GM11168 (cell line): ENCODE results near the gene NOX4.
"Not testable (repeated sequence)": the region's sequence is repeated elsewhere in the genome, so short reads cannot be mapped to it uniquely, and the experiment has no call there.

ENCODE experiments used
- in situ Hi-C: fragments of 300-500 bp; cut with MboI; formaldehyde crosslinking; loops from one replicate; pipeline ENCODE4 v1.12.0; 2022; ENCODE audit warnings: low sequenced_read_pairs; ENCODE audit not compliant: unreplicated experiment

The NOX4 gene

DNA sequence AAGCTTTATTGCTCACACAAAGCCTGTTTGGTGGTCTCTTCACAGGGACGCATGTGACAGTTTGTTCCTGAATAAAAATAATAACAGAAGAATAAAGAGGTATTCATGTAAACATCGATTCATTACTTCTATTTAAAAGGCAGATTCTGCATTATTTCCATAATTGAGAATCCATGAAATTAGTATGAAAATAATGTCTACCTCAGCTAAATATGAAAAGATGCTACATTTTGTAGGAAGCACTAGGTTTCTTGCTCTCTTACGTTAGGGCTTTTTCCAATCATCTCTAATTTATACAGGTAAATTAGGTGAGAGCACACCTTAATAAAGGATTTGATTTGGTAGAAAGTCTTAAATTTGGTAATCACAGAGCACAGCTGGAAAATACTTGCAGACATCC, 103.7 kb downstream of the NOX4 start:
- in situ Hi-C loops, result not testable (repeated sequence)

DNA sequence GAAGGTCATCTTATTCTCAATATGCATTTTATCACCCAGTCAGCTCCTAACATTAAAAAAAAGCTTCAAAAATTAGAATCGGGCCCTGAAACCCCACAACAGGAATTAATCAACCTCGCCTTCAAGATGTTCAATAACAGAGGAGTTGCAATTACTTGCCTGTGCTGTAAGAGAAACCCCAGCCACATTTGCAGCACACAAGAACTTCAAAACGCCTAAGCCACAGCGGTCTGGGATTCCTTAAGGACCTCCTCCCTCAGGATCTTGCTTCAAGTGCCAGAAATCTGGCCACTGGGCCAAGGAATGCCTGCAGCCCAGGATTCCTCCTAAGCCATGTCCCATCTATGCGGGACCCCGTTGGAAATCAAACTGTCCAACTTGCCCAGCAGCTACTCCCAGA, 108.2 kb downstream of the NOX4 start:
- in situ Hi-C loops, result not testable (repeated sequence)

DNA sequence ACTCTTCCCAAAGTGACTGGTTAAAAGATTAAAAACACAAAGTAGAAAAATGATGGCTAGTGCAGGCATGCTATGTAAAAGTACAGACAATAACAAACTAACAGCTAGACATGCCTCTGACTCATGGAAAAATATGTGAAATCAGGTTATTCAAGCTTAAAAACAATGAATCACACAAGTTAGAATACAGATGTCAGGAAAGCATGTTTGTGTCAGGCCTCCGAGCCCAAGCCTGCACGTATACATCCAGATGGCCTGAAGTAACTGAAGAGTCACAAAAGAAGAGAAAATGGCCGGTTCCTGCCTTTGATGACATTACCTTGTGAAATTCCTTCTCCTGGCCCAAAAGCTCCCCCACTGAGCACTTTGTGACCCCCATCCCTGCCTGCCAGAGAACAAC, 110.1 kb downstream of the NOX4 start:
- in situ Hi-C loops, result no loop called here

DNA sequence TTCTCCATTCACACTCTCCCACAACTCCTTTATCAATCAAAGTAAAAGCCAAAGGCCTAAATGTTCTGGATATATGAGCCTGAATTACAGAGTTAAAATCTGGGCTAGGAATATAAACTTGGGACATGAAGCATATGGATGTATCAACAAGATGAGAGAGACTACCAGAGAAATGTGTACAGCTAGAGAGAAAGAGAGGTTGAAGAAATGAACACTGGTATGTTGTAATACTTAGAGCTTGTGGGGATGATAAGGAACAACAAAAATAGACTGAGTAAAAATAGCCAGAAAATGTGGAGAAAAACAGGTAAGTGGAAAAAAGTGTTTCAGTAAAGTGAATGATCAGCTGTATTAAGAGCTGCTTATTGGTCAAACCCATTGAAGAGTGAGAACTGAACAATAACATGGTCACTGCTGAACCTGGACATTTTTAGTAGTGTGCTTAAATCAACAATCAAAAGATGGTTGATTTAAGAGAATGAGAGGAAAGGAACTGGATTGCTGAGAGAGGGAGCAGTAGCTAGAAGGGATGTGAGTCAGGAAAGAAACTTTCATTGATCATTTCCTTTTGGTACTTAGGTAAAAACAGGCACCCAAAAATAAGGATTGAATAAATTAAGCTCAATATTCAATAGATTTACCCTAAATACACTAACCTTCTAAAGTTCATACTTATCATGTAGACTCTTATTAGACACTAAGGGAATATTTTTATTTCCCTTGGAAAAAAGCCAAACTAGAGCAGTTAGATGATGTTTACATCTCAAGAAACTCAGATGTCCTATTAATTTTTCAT, 111.0 kb downstream of the NOX4 start:
- in situ Hi-C loops, result not testable (repeated sequence)

DNA sequence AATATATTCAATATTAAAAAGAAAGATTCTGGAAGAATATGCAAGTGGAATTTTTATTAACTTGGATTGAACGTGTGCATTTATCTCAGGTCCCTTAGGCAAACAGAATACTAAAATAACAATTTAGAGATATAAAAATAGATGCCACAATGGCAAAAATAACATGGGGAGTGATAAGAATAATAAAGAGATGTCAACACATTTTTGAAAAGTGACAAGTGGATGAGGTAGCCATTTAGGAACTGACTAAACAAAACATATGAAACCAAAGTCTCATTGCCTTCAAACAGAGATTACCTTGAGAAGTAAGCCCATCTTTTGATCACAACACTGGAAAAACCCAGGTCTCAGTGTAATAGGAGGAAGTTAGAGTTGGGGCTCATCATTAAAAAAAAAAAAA, 112.2 kb downstream of the NOX4 start:
- in situ Hi-C loops, result not testable (repeated sequence)

DNA sequence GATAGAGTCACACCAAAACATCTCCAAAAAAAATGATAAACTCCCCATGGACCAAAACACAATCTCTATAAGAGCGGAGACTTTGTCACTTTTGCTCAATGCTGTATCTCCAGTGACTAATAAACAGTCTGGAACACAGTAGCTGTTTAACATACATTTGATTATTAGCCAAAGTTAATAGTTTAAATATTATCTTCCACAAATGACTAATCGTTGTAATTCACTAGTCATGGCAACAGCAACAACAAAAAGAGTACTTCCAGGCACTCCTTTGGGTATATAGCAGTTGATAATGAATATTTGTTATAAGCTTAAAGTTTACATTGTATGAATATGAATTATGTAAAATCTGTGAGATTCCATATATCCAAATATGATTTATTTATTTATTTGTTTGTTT, 121.8 kb downstream of the NOX4 start:
- in situ Hi-C loops, result not testable (repeated sequence)

DNA sequence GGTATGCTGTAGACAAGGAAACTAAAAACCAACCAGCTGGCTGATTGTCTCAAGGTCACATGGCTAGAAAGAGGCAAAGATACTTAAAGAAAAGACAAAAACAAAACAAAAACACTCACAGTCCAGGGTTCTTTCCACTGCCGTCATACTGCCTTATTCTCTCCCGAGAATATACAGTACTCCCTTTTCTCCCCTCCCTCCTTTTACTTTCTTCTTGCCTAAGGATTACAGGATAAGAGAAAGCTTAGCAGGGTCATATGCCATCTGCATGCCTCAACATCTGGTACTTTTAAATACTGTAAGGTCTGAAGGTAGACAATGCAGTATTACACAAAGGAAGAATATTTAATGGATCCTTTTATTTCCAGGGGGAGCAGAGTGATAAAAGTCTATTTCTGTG, 126.3 kb downstream of the NOX4 start:
- in situ Hi-C loops, result not testable (repeated sequence)

DNA sequence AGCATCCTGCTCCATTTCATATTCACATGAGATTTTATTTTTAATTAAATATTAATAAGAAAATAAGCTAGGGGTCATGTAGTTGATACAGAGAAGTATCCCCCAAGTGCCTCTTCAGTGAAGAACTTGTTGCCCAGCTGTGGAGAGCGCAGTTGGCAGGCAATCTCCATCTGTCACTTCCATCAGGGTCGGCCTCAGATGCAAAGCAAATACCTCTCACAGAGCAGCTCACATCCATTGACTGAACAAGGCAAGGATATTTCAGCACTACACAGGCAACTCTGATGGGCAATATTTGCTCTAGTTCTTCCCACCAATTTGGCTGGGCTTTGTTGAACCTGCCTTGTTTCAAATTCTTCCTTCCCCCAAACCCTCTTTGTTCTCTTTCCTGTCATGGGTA, 129.4 kb downstream of the NOX4 start:
- in situ Hi-C loops, result no loop called here

DNA sequence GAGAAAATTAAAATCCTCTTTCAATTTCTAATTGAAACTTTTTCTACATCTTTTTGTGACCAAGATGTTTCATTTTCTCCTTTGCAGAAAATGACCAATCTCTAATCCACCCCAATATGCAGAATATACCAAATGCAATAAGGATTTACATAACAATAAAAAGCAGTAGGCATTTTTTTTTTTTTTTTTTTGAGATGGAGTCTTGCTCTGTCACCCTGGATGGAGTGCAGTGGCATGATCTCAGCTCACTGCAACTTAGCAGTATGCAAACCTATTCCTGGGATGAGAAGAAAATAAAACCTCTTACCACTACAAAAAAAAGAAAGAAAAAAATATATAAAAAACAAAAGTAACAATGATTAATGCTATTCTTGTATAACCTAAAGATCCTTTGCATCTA, 132.0 kb downstream of the NOX4 start:
- in situ Hi-C loops, result not testable (repeated sequence)

DNA sequence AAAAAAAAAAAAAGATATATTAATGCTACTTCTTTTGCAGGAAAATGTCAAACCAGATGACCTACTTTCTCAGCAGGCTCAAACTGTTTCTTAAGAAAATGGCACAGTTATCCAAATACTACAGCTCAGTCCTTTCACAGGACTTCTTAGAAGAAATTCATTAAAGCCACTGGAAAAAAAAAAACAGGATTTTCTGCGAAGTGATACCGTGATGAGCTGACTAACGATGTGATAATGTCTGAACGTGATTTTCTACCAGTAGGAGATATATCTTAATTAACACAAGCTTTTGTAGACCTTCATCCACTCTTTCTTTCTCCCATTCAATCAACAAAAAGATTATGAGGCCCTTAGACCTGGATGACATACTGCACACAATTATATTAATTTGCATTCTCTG, 132.4 kb downstream of the NOX4 start:
- in situ Hi-C loops, result no loop called here

DNA sequence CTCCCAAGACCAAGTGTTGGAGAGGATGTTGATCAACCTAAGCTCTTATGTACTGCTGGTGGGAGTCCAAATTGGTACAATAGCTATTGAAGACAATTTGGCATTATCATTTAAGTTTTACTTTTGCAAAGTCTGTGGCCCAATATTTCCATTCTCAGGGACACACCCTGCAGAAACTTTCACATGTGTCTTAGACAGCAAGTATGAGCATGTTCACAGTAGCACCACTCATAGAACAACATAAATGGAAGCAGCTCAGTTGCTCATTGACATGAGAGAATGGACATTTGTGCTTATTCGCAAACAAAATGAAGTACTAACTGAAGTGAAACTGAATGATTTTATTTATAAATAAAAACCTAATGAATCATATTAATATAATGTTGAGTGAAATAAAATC, 135.5 kb downstream of the NOX4 start:
- in situ Hi-C loops, result no loop called here

DNA sequence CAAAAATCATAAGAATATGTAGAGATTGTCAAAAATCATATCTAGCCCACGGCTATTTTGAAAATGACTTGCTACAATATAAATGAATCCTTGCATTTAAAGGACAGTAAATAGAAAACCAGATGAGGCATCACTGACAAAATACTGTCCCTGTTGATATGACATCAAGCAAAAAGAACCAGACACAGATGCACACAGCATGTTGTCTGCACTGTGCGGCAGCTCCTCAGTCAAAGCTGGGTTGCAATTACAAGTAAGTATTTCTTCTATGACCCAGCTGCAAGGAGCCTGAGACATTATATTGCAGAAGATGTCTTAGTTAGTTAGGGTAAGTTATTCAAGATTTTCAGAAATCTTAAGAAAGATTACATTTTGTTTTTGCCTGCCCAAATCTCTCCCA, 136.7 kb downstream of the NOX4 start:
- in situ Hi-C loops, result not testable (repeated sequence)

DNA sequence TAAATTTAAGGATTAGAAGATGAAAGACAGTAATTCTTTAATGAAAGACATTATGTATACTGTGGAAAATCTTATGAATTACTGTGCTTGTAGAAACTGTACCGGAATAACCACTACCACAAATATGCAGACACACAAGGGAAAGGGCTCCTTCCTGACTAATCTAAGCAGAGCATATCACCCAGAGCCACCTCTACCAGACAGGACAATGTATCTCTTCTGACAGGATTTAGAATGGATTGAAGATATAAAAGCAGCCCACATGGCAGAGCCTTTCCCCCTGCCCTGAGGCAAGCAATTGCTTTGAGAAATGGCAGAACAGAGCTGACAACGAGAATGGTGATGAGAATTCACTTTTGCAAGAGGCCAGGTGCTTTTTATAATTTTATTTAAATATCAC, 144.1 kb downstream of the NOX4 start:
- in situ Hi-C loops, result no loop called here

DNA sequence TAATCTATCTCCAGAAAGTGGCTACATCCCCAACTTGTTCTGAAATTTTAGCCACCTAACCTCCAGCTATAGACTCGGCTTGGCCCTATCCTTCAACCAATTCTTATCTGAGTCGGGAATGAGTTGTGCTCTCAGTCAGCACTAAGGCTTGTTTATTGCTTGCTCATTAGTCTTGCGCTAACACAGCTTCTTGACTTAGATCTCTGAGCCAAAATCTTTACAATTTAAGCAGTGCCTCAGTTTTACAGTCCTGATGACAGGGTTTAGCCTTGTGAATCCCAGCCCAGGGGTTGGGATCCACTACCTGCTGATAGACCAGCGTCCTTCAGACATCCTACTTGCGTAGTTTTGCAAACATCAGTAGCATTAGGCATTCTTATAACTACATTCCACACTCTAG, 144.6 kb downstream of the NOX4 start:
- in situ Hi-C loops, result no loop called here

DNA sequence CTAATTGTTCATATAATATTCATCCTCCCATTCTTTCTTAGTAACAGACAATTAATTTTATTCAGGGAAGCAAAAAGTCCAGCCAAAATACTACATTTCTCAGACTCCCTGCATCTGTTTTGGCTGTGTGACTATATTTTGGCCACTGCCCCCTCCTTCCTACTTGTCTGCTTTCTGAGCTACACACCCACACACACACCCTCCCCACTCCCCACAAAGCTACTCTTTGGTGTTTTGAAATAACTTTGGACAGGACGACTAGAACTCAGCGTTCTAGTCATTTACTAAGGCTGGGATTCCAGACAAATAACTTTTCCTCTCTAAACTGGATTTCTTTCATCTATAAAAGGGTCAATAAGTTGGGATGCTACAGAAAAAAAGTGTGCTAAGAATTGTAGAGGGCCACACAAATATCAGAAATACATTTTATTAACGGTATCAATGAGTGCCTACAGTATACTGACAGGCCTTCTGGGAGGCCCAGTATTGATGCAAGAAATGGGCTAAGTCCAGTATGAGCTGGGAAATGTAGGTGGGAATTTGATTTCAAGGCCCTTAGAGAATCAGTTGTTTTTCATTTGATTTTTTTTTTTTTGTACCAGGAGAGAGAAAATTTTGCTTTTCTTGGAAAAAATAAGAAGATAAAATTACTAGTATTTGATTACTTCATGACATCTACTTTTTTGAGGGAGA, 148.1 kb downstream of the NOX4 start:
- in situ Hi-C loops, result not testable (repeated sequence)

DNA sequence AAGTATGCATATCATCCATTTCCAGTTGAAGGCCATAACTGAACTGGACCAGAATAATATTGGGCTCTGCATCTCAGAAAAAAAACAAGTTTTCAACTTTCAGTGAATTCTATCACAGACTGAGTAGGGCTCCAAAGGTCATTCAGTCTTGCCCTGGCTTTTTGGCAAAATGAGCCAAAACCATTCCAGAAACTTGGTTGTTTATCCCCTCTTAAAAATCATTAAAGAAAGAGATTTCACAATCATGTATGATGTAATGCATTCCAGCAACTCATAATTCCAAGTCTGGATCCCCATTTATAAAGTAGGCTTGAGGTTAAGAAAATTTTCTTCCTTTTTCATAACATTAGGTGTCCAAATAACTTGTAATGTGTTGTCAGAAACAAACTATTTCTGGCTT, 150.7 kb downstream of the NOX4 start:
- in situ Hi-C loops, result not testable (repeated sequence)

DNA sequence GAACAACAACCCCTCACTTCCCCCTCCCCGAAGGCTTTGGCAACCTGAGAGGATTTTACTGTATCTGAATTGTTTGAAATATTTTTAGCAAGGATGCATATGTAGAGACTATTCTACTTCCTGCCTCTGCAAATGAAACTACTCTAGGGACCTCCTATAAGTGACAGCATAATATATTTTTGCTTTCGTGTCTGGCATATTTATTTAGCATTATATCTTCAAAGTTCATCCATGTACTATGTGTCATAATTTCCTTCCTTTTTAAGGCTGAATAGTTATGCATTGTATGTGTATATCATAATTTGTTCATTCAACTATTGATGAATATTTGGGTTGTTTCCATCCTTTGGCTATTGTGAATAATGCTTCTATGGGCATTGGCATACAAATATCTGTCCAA, 153.1 kb downstream of the NOX4 start:
- in situ Hi-C loops, result not testable (repeated sequence)

DNA sequence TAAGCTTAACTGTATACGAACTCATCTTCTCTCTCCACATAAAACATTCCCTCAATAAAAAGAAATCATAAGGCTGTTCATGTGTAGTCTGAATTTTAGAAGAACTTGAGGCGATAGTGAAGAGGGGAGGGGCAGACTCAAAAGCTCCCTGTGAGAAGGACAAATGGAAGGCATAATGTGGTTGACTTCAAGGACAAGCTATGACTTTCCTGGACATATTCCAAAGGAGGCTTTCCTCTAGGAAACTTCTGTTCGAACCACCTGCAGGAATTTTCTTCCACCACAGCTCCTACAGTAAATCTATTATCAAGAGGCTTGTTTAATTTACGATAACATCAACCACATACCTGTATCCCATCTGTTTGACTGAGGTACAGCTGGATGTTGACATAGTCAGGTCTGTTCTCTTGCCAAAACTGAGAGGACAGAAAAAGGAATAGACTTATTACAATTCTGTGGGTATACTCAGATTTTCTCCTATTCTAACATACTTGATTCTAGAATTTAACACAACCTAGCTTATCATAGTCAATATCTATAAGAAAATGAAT, 154.0 kb downstream of the NOX4 start:
- in situ Hi-C loops, result not testable (repeated sequence)

DNA sequence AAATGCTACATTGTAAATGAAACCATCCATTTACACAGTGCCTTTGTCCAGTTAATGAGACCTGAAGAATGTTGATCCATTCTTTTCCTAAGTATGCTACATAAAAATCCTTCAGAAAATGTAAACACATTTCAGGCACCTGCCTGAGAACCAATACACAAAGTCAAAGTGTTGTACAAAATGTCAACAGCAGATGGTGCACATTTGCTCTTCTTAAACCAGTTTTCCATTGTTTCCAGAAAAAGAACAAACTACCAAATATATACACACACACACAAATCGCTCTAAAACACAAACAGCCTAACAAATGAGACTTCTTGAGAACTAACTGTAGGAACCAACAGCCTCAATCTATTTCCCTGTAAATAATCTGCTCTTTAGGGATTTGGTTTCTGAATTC, 157.5 kb downstream of the NOX4 start:
- in situ Hi-C loops, result not testable (repeated sequence)

DNA sequence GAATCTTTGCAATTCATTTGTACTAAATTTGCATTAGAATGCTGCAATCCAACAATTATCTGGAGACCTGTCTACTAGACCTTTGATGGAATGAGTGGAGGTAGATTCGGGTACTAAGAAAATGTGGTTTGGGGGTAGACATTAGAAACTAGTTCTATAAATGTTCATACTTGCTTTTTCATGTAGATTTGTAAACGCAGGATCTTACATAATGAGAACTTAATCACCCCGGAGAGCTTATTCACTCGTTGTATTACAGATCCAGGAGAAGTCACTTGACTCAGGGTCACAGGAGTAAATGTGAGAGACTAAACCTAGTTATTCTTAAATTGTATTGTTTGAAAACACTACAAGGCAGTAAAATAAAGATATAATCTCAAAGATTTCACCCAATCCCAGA, 159.2 kb downstream of the NOX4 start:
- in situ Hi-C loops, result not testable (repeated sequence)

DNA sequence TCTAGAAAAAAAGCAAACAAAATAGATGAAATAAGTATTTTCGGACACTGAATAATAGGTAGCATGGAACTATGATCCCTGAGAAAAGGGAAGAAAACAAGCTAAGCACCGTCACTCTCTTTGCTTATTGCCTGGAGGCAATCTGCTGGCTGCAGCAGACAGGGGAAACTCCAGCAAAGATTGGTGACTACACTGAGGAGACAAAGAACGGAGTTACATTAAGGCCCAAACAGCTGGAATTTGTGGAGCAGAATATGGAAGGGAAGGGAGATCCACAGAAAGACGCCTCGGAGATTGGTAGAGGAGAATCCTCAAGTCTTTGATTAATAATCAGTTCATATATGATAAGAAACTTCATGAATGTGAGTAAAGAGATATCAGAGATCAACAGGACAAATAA, 163.3 kb downstream of the NOX4 start:
- in situ Hi-C loops, result no loop called here

DNA sequence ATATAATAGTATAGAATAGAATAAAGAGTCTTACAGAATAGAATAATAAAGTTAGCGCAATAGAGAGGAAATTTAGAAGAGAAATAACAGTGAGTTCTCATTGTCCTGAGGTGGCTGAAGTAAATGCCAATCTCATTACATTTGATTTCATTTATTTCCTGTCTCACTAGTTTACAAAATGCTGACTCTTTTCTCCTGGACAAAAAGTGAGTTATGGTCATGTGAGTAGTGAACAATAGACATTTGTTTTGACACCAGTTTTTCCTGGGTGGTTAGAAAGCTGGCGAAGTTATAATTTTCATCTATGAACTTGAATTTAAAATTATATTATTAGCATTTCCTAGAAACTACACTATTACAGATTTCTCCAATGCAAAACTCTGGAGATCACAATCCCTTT, 169.8 kb downstream of the NOX4 start:
- in situ Hi-C loops, result no loop called here
